Neuronal stem cell (in vitro differentiated cells): Measurements from ENCODE around the gene RBFOX2.

Experiments
- DNase-seq: peaks from one replicate; pipeline ENCODE4 v3.0.0-alpha.2; 2013; ENCODE audit warnings: low spot score
- H2AFZ ChIP-seq: one replicate; pipeline ENCODE4 v1.6.1; 2013; ENCODE audit warnings: mild to moderate bottlenecking, low read length, inconsistent platforms
- H2AK5ac ChIP-seq: 2 replicates; pipeline ENCODE4 v1.6.1; 2013; ENCODE audit warnings: low read depth, mild to moderate bottlenecking, inconsistent platforms, low read length, moderate library complexity, mixed read lengths
- H2BK120ac ChIP-seq: 2 replicates; pipeline ENCODE4 v1.6.1; 2013; ENCODE audit warnings: low read depth, mild to moderate bottlenecking, inconsistent platforms, low read length, moderate library complexity, mixed read lengths
- H2BK12ac ChIP-seq: one replicate; pipeline ENCODE4 v1.6.1; 2013; ENCODE audit warnings: low read length, inconsistent platforms
- H2BK15ac ChIP-seq: 2 replicates; pipeline ENCODE4 v1.6.1; 2013; ENCODE audit warnings: mild to moderate bottlenecking, low read length, inconsistent platforms, mixed read lengths
- H2BK5ac ChIP-seq: one replicate; pipeline ENCODE4 v1.6.1; 2013; ENCODE audit warnings: inconsistent platforms, mild to moderate bottlenecking, low read length, moderate library complexity
- H3K14ac ChIP-seq: one replicate; pipeline ENCODE4 v1.6.1; 2013; ENCODE audit warnings: low read length, inconsistent platforms
- H3K18ac ChIP-seq: 2 replicates; pipeline ENCODE4 v1.6.1; 2013; ENCODE audit warnings: low read length, inconsistent platforms
- H3K23ac ChIP-seq: 2 replicates; pipeline ENCODE4 v1.6.1; 2013; ENCODE audit warnings: low read depth, mild to moderate bottlenecking, mixed read lengths, low read length, inconsistent platforms; ENCODE audit not compliant: poor library complexity
- H3K27ac ChIP-seq: replicated peaks from 3 replicates; pipeline ENCODE4 v1.5.1; 2013; ENCODE audit warnings: low read length, inconsistent platforms
- H3K27me3 ChIP-seq, 3 experiments: 2 replicates each; pipeline ENCODE4 v1.6.1; 2013; ENCODE audit warnings: low read length in 3 of 3, mild to moderate bottlenecking in 2 of 3, inconsistent platforms in 1 of 3, low read depth in 1 of 3, mixed read lengths in 1 of 3, moderate library complexity in 1 of 3; ENCODE audit not compliant: control insufficient read depth in 3 of 3, insufficient read depth in 3 of 3
- H3K36me3 ChIP-seq, 2 donors: replicated peaks in 1 of 2; 2 replicates each; pipeline ENCODE4 v1.6.1; 2013; ENCODE audit warnings: low read length in 2 of 2; ENCODE audit not compliant: control insufficient read depth in 2 of 2, insufficient read depth in 2 of 2
- H3K4ac ChIP-seq: 2 replicates; pipeline ENCODE4 v1.6.1; 2013; ENCODE audit warnings: inconsistent platforms, mild to moderate bottlenecking, low read length, moderate library complexity
- H3K4me1 ChIP-seq, 2 donors: 1 replicate in 1 of 2; 2 replicates in 1 of 2; pipeline ENCODE4 v1.6.1; 2013; ENCODE audit warnings: low read length in 2 of 2, low read depth in 1 of 2; ENCODE audit not compliant: control insufficient read depth in 2 of 2, insufficient read depth in 1 of 2
- H3K4me2 ChIP-seq: one replicate; pipeline ENCODE4 v1.6.1; 2013; ENCODE audit warnings: mild to moderate bottlenecking, low read length, inconsistent platforms; ENCODE audit not compliant: insufficient read depth, poor library complexity, severe bottlenecking
- H3K4me3 ChIP-seq, 2 donors: 2 replicates each; pipeline ENCODE4 v1.5.1; 2013; ENCODE audit warnings: low read length in 2 of 2, mild to moderate bottlenecking in 2 of 2, inconsistent platforms in 1 of 2, moderate library complexity in 1 of 2
- H3K79me1 ChIP-seq: one replicate; pipeline ENCODE4 v1.6.1; 2013; ENCODE audit warnings: low read depth, mild to moderate bottlenecking, inconsistent platforms, low read length, moderate library complexity
- H3K9ac ChIP-seq: one replicate; pipeline ENCODE4 v1.6.1; 2013; ENCODE audit warnings: mild to moderate bottlenecking, low read depth, low read length, inconsistent platforms; ENCODE audit not compliant: poor library complexity
- H3K9me3 ChIP-seq, 2 donors: replicated peaks in 1 of 2; 2 replicates each; pipeline versions ENCODE3 to v1.6.1; 2013; ENCODE audit warnings: low read length in 2 of 2, mild to moderate bottlenecking in 2 of 2, inconsistent platforms in 1 of 2, low read depth in 1 of 2, mixed read lengths in 1 of 2, moderate library complexity in 1 of 2; ENCODE audit not compliant: control insufficient read depth in 2 of 2, insufficient read depth in 1 of 2
- H4K8ac ChIP-seq: one replicate; pipeline ENCODE4 v1.6.1; 2013; ENCODE audit warnings: low read depth, mild to moderate bottlenecking, inconsistent platforms, low read length, moderate library complexity
- H4K91ac ChIP-seq: one replicate; pipeline ENCODE4 v1.6.1; 2013; ENCODE audit warnings: low read length, low read depth, mild to moderate bottlenecking, inconsistent platforms; ENCODE audit not compliant: poor library complexity
- WGBS, 2 donors: extraction: QIAGEN DNeasy Blood & Tissue Kit; methylation state at CpG; one replicate each; pipeline ENCODE4 v1.1.7; 2013; ENCODE audit warnings: missing lambda C conversion rate in 2 of 2, mixed read lengths in 1 of 2; ENCODE audit not compliant: insufficient read length in 2 of 2, insufficient replicate concordance in 1 of 2; ENCODE audit errors: extremely low coverage in 2 of 2; 5-methylcytosine and 5-hydroxymethylcytosine counted together

RBFOX2 gene

DNA sequence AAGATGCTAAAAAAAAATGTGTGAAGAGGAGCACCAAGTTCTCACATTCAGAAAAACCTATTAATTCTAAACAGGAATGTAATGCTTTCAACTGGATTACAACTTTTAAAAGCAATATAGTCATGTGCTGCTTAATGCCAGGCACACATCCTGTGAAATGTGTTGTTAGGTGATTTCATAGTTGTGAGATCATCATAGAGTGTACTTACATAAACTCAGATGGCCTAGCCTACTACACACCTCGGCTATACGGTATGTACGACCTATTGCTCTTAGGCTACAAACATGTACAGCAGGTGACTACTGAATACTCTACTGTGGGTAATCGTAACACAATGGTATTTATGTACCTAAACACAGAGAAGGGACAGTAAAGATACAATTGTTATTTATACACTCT lies 142.3 kb downstream of the RBFOX2 start:
- Histone ChIP-seq H3K14ac (no peak overlapping the region), H2AFZ (no peak overlapping the region), H3K79me1 (peaks cover 5% of the 10 kb centered on the region), H3K23ac (no peak overlapping the region), H3K9ac (no peak overlapping the region), H3K36me3 (no peaks in the 10 kb centered on the region), H2BK15ac (no peak overlapping the region), H3K18ac (no peak overlapping the region), H3K27me3 (no peaks in the 10 kb centered on the region), H2BK120ac (no peak overlapping the region), H4K91ac (no peak overlapping the region), H3K9me3 (no peaks in the 10 kb centered on the region), H2BK5ac (no peak overlapping the region), H2BK12ac (no peak overlapping the region), H3K4ac (no peak overlapping the region), H3K27ac (no peak overlapping the region), H2AK5ac (no peak overlapping the region), H3K4me2 (no peak overlapping the region), H3K4me3 (no peak overlapping the region), H3K4me1 (peaks cover 5 to 7% of the 10 kb centered on the region in 2 donors), H4K8ac (no peak overlapping the region)
- DNase-seq, result no peak
- WGBS, 2 donors, result no CpG with 5 or more reads among the region's 4 CpGs

GRCh38 chr22:35884529-35884928 lies 144.1 kb downstream of the RBFOX2 start:
- Histone ChIP-seq H3K9me3 (no peaks in the 10 kb centered on the region), H3K27me3 (no peaks in the 10 kb centered on the region), H2BK15ac (no peak overlapping the region), H3K23ac (no peak overlapping the region), H2BK5ac (no peak overlapping the region), H3K4me3 (no peak overlapping the region), H3K14ac (no peak overlapping the region), H2BK120ac (no peak overlapping the region), H3K4me1 (peaks cover 5 to 7% of the 10 kb centered on the region in 2 donors), H3K18ac (no peak overlapping the region), H2AK5ac (no peak overlapping the region), H2BK12ac (no peak overlapping the region), H3K9ac (no peak overlapping the region), H2AFZ (no peak overlapping the region), H3K36me3 (no peaks in the 10 kb centered on the region), H3K79me1 (peaks cover 5% of the 10 kb centered on the region), H4K8ac (no peak overlapping the region), H4K91ac (no peak overlapping the region), H3K4ac (no peak overlapping the region), H3K27ac (no peak overlapping the region), H3K4me2 (no peak overlapping the region)
- no CpG with 5 or more reads among the region's 2 CpGs for WGBS, 2 donors
- DNase-seq, result no peak

DNA sequence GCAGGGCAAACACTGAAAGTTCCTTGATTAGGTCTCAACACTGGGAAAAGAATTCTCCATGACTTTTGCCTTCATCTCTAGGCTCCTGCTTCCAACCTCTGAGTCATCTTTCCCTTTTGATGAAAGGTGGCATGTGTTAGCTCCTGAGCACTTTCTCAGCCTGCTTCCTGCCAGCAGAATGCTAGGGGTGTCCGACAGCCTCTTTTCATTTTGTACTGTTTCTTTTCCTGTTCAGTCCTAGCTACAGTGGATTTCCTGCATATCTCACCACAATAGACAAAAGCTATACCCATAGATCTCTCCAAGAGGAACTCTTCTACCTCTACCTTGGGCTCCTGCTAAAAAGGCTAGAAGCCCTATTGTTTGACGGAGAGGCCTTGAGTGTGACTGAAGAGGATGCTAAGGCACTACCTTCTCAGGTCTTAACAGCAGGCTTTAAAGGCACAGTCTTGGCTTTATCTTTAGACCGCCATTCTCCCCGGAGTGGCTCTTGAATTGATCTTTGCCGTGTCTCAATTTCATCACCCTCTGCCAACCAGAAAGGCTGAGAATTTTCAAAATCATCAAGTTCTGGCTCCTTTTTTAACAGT lies 145.5 kb downstream of the RBFOX2 start:
- H3K4ac ChIP-seq, result no peak overlapping the region
- no peak overlapping the region for H3K4me2 ChIP-seq
- no peak overlapping the region for H2BK5ac ChIP-seq
- no peak overlapping the region for H3K9ac ChIP-seq
- no peak overlapping the region for H3K18ac ChIP-seq
- no peak overlapping the region for H3K4me3 ChIP-seq
- no peaks in the 10 kb centered on the region for H3K27me3 ChIP-seq
- no peak overlapping the region for H4K8ac ChIP-seq
- H2BK120ac ChIP-seq, result no peak overlapping the region
- no peak overlapping the region for H4K91ac ChIP-seq
- H3K14ac ChIP-seq, result no peak overlapping the region
- no peak overlapping the region for H2BK12ac ChIP-seq
- no peaks in the 10 kb centered on the region for H3K9me3 ChIP-seq
- DNase-seq, result no peak
- H3K79me1 ChIP-seq, result peaks cover 5% of the 10 kb centered on the region
- peaks cover 5 to 7% of the 10 kb centered on the region in 2 donors for H3K4me1 ChIP-seq
- no peaks in the 10 kb centered on the region for H3K36me3 ChIP-seq
- WGBS, 2 donors, result no CpG with 5 or more reads among the region's 5 CpGs
- H2AFZ ChIP-seq, result no peak overlapping the region
- no peak overlapping the region for H3K27ac ChIP-seq
- no peak overlapping the region for H3K23ac ChIP-seq
- H2BK15ac ChIP-seq, result no peak overlapping the region
- H2AK5ac ChIP-seq, result no peak overlapping the region

GRCh38 chr22:35882211-35883030 lies 146.2 kb downstream of the RBFOX2 start:
- Histone ChIP-seq H2BK120ac (no peak overlapping the region), H3K4me3 (no peak overlapping the region), H3K79me1 (peaks cover 5% of the 10 kb centered on the region), H2BK15ac (no peak overlapping the region), H4K91ac (no peak overlapping the region), H3K36me3 (no peaks in the 10 kb centered on the region), H3K27ac (no peak overlapping the region), H3K4ac (no peak overlapping the region), H3K9me3 (no peaks in the 10 kb centered on the region), H3K27me3 (no peaks in the 10 kb centered on the region), H2AFZ (no peak overlapping the region), H3K4me2 (no peak overlapping the region), H3K23ac (no peak overlapping the region), H3K9ac (no peak overlapping the region), H2BK5ac (no peak overlapping the region), H3K18ac (no peak overlapping the region), H2AK5ac (no peak overlapping the region), H3K14ac (no peak overlapping the region), H2BK12ac (no peak overlapping the region), H4K8ac (no peak overlapping the region), H3K4me1 (peaks cover 5 to 7% of the 10 kb centered on the region in 2 donors)
- no peak for DNase-seq
- no CpG with 5 or more reads among the region's 5 CpGs for WGBS, 2 donors
